NB4 (cell line): Measurements from ENCODE around the gene CTDNEP1.

Experiments used
- POLR2A ChIP-seq: IDR thresholded peaks from 2 replicates; pipeline ENCODE4 v1.6.1; 2011; ENCODE audit warnings: mild to moderate bottlenecking; ENCODE audit not compliant: insufficient read length; ENCODE audit errors: extremely low read depth
- TF ChIP-seq, protein P1 (sequence below): IDR thresholded peaks from one replicate; pipeline ENCODE4 v1.5.1; 2012; ENCODE audit warnings: low read depth, low read length
- TF ChIP-seq, protein P2 (sequence below): IDR thresholded peaks from 2 replicates; pipeline ENCODE4 v1.6.1; 2011; ENCODE audit warnings: low read depth, low read length

DNA sequence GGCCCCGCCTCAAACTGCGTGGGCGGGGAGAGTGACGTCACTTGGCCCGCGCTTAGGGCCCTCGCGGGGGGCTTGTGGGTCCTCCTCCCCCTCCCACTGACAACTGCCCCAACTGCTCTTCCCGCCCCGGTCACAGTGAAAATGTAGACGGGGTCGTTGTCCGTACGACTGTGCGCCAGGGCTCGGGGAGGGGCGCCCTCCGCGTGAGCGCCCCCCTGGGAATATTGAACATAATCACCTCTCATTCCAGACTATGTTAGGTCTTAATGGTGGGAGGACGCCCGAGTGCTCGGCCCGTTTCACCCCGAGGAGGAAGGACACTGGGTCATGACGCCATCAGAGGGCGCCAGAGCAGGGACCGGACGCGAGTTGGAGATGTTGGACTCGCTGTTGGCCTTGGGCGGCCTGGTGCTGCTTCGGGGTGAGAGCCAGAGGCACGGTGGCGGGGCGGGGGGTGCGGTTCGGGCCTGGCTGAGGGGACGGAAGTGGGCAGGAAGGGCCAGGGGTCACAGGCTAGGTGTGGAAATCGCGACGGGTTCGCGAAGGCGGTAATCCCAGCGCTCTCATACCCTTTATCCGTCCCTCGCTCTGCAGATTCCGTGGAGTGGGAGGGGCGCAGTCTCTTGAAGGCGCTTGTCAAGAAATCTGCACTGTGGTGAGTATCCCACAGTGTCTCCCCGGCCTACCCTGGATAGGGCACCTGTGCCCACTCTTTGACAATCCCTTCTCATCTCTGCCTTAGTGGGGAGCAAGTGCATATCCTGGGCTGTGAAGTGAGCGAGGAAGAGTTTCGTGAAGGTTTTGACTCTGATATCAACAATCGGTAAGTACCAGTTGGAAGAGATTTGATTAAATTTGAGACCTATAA, 876 bp upstream of the CTDNEP1 start, which contains the start of gene ELP5:
- peak; percentile 42 for TF ChIP-seq POLR2A
- TF ChIP-seq, protein P1, sequence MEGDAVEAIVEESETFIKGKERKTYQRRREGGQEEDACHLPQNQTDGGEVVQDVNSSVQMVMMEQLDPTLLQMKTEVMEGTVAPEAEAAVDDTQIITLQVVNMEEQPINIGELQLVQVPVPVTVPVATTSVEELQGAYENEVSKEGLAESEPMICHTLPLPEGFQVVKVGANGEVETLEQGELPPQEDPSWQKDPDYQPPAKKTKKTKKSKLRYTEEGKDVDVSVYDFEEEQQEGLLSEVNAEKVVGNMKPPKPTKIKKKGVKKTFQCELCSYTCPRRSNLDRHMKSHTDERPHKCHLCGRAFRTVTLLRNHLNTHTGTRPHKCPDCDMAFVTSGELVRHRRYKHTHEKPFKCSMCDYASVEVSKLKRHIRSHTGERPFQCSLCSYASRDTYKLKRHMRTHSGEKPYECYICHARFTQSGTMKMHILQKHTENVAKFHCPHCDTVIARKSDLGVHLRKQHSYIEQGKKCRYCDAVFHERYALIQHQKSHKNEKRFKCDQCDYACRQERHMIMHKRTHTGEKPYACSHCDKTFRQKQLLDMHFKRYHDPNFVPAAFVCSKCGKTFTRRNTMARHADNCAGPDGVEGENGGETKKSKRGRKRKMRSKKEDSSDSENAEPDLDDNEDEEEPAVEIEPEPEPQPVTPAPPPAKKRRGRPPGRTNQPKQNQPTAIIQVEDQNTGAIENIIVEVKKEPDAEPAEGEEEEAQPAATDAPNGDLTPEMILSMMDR = no peak
- TF ChIP-seq, protein P2, sequence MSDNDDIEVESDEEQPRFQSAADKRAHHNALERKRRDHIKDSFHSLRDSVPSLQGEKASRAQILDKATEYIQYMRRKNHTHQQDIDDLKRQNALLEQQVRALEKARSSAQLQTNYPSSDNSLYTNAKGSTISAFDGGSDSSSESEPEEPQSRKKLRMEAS = peak; percentile 58; the same call in 1 of the 2 replicates
